HG02678 (cell line): Measurements from ENCODE around the gene DLL3.

Experiments
- ATAC-seq: cut with Tn5 transposase; IDR thresholded peaks from one replicate; pipeline ENCODE4 v1.9.1; 2021; ENCODE audit warnings: mild to moderate bottlenecking, moderate library complexity; ENCODE audit not compliant: unreplicated experiment

Gene DLL3

DNA sequence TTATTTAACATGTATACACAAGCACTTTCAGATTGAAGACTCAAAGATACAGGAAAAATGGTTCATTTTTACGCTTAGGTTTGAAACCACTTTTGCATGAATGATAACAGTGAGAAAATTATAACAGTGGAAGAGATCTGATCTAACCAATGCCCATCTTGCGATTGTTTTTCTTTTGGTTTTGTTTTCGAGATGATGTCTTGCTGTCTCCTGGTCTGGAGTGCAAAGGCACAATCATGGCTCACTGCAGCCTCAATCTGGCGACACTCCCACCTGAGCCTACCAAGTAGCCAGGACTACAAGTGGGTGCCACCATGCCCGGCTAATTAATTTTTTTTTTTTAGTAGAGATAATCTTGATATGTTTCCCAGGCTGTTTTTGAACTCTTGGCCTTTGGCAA is 51.5 kb downstream of the DLL3 start:
- no peak for ATAC-seq

DNA sequence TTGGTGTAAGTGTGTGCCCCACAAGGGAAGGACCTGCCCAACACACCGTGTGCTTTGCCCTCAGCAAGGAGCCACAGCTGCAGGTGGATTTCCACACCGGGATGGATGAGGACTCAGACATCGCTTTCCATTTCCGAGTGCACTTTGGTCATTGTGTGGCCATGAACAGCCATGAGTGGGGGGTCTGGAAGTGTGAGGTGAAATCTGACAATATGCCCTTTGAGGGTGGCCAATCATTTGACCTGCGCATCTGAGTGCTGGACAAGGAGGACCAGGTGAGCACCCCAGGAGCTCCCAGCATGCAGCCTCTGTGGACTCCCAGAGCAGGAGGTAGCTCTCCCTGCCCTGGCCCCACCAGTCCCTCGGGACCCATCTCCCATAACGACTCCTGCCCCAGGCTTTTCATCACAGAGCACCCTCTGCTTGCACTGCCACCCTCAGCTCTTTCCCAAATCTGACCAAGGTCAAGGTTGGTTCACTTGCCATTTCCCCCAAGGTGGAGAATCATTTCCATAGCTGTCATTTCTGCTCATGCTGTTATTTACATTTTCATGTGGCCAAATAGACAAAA is 54.4 kb downstream of the DLL3 start:
- ATAC-seq, result no peak

DNA sequence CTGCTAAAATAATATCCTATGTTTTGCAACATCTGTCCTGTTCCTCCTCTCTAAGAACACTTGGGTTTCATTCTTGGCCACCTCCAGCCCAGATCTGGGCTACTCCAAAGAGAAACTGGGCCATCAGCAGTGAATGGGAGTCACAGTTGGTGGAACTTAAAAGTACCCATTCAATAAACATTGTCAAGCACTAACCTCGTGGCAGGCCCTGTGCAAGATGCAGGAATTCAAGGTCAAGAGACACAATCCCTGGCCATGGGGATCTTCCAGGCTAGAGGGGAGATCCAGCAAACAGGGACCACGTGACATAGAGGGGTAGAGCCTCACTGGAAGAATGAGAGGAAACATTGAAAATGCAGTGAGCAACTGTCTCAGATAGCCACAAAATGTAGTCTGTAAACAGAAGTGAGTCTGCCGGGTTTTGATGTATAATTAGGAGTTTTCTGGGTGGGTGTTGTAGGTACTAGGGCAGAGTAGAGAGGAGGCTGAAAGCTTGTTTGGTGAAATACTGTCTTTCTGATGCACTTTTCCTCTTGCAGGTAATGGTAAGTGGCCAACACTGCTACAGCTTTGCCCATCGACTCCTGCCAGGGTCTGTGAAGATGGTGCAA is 56.1 kb downstream of the DLL3 start:
- no peak for ATAC-seq

DNA sequence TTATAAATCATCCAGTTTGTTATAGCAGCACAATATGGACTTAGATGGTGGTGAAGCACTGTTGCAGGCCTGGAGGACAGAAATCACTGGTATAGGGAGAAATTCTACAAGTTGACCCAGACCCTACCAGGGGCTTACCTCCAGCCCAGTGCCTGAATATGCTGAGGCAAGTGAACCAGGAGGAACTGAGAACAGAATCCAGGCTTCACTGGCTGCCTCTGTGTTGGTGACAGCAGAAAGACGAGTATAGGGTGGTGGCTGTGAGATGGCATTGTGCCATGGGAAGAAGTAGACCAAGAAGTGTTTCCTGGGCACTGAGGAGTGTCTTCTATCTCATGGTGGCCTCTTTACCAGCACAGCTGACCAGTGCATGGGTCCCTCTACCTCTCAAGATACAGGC is 57.1 kb downstream of the DLL3 start:
- no peak for ATAC-seq
